H1 (cell line): ENCODE data around the gene SCFD1. TPM values are rescaled to one million over a fixed set of nuclear protein-coding genes. Genes with fewer than 3 reads are reported as not detected.

ENCODE experiments used
- CTCF ChIA-PET: fragments of 300-600 bp; sonication (Branson Sonifier 250); formaldehyde crosslinking; loops from one replicate; lab custom pipeline; 2021; ENCODE audit not compliant: partially characterized antibody; lab: Charles Lee
- POLR2A ChIA-PET: fragments of 300-600 bp; sonication (Branson Sonifier 250); formaldehyde crosslinking; loops from one replicate; lab custom pipeline; 2021; ENCODE audit warnings: inconsistent platforms; ENCODE audit not compliant: partially characterized antibody; lab: Charles Lee
- DNase-seq, 2 experiments: peaks; one replicate each; pipeline versions ENCODE4 v3.0.0 to v3.0.0-alpha.2; 2010 to 2022; ENCODE audit warnings: low spot score in 2 of 2, low read depth in 1 of 2, mixed read lengths in 1 of 2
- FAIRE-seq: peaks from 2 replicates; lab custom pipeline; 2011; peaks lifted over from hg19 to GRCh38; lab: Jason Lieb, UNC
- H2AFZ ChIP-seq: 2 replicates; pipeline ENCODE4 v1.8.1; 2012; ENCODE audit warnings: low read length, inconsistent platforms
- H2AK5ac ChIP-seq: 2 replicates; pipeline ENCODE4 v1.6.1; 2013; ENCODE audit warnings: low read depth, low read length
- H2BK120ac ChIP-seq: replicated peaks from 2 replicates; pipeline ENCODE3; 2013; ENCODE audit warnings: low read depth, low read length, inconsistent platforms
- H2BK12ac ChIP-seq: 2 replicates; pipeline ENCODE4 v1.6.1; 2013; ENCODE audit warnings: low read depth, low read length
- H2BK15ac ChIP-seq: 2 replicates; pipeline ENCODE4 v1.6.1; 2013; ENCODE audit warnings: low read length
- H2BK20ac ChIP-seq: 2 replicates; pipeline ENCODE4 v1.6.1; 2013; ENCODE audit warnings: low read length
- H2BK5ac ChIP-seq: 2 replicates; pipeline ENCODE4 v1.6.1; 2013; ENCODE audit warnings: low read depth, low read length
- H3K14ac ChIP-seq: 2 replicates; pipeline ENCODE4 v1.6.1; 2013; ENCODE audit warnings: inconsistent platforms; ENCODE audit not compliant: insufficient read length
- H3K18ac ChIP-seq: 2 replicates; pipeline ENCODE4 v1.6.1; 2013; ENCODE audit warnings: low read length; ENCODE audit errors: extremely low read depth
- H3K23ac ChIP-seq: 2 replicates; pipeline ENCODE4 v1.6.1; 2013; ENCODE audit warnings: inconsistent platforms; ENCODE audit not compliant: insufficient read length
- H3K23me2 ChIP-seq: 2 replicates; pipeline ENCODE4 v1.6.1; 2013; ENCODE audit warnings: low read depth, low read length
- H3K27ac ChIP-seq: 2 replicates; pipeline ENCODE4 v1.6.1; 2011; ENCODE audit warnings: low read depth, low read length, inconsistent platforms
- H3K27me3 ChIP-seq, 4 experiments: replicated peaks in 1 of 4; 1 replicate in 1 of 4; 2 replicates in 3 of 4; pipeline versions ENCODE4 v1.6.1 to v1.8.1; 2011 to 2013; ENCODE audit warnings: low read length in 3 of 4, mild to moderate bottlenecking in 3 of 4, inconsistent platforms in 2 of 4, mixed read lengths in 2 of 4, moderate library complexity in 1 of 4; ENCODE audit not compliant: control insufficient read depth in 3 of 4, insufficient read depth in 3 of 4; ENCODE audit errors: extremely low read depth in 1 of 4
- H3K36me3 ChIP-seq, 4 experiments: 2 replicates each; pipeline versions ENCODE4 v1.6.1 to v1.8.1; 2011 to 2013; ENCODE audit warnings: mild to moderate bottlenecking in 4 of 4, low read length in 3 of 4, moderate library complexity in 2 of 4, control low read depth in 1 of 4, inconsistent platforms in 1 of 4; ENCODE audit not compliant: insufficient read depth in 4 of 4, control insufficient read depth in 2 of 4
- H3K4ac ChIP-seq: replicated peaks from 2 replicates; pipeline ENCODE3; 2013; ENCODE audit warnings: low read length, low read depth, mixed read lengths, inconsistent platforms; ENCODE audit not compliant: insufficient read length
- H3K4me1 ChIP-seq, 4 experiments: replicated peaks in 1 of 4; 1 replicate in 1 of 4; 2 replicates in 3 of 4; pipeline versions ENCODE4 v1.6.1 to v1.8.1; 2011 to 2013; ENCODE audit warnings: low read length in 3 of 4, inconsistent platforms in 2 of 4, mixed read lengths in 1 of 4; ENCODE audit not compliant: insufficient read depth in 4 of 4, control insufficient read depth in 3 of 4
- H3K4me2 ChIP-seq, 2 experiments: 2 replicates each; pipeline versions ENCODE4 v1.6.1 to v1.8.1; 2011 to 2013; ENCODE audit warnings: low read depth in 2 of 2, low read length in 2 of 2, control low read depth in 1 of 2, inconsistent platforms in 1 of 2, mild to moderate bottlenecking in 1 of 2; ENCODE audit not compliant: insufficient read depth in 1 of 2
- H3K4me3 ChIP-seq, 4 experiments: fragments of 200-600, 300-600 bp in 1 of 4; sonication (generic), shearing (Covaris generic), sonication (Bioruptor Twin) in 1 of 4; 2 replicates each; pipeline versions ENCODE4 v1.5.1 to v1.8.1; 2011 to 2016; ENCODE audit warnings: low read length in 4 of 4, low read depth in 3 of 4, control low read depth in 2 of 4, inconsistent platforms in 2 of 4, mild to moderate bottlenecking in 2 of 4, mixed read lengths in 1 of 4, moderate library complexity in 1 of 4; ENCODE audit not compliant: insufficient read depth in 2 of 4; ENCODE audit errors: extremely low read depth in 1 of 4
- H3K56ac ChIP-seq: replicated peaks from 2 replicates; pipeline ENCODE3; 2013; ENCODE audit warnings: low read depth, mild to moderate bottlenecking, mixed read lengths, low read length, inconsistent platforms; ENCODE audit not compliant: insufficient read length
- H3K79me1 ChIP-seq: 2 replicates; pipeline ENCODE4 v1.6.1; 2013; ENCODE audit warnings: low read depth, low read length, control low read depth
- H3K79me2 ChIP-seq, 2 experiments: 2 replicates each; pipeline versions ENCODE4 v1.6.1 to v1.8.1; 2012 to 2013; ENCODE audit warnings: low read length in 2 of 2, mild to moderate bottlenecking in 2 of 2, inconsistent platforms in 1 of 2; ENCODE audit not compliant: insufficient read depth in 2 of 2, control insufficient read depth in 1 of 2
- H3K9ac ChIP-seq, 4 experiments: replicated peaks in 1 of 4; 1 replicate in 1 of 4; 2 replicates in 3 of 4; pipeline versions ENCODE4 v1.6.1 to v1.8.1; 2011 to 2013; ENCODE audit warnings: low read depth in 3 of 4, low read length in 3 of 4, control low read depth in 2 of 4, mild to moderate bottlenecking in 2 of 4, moderate library complexity in 2 of 4, inconsistent platforms in 1 of 4; ENCODE audit errors: extremely low read depth in 1 of 4
- H3K9me3 ChIP-seq, 2 experiments: 2 replicates each; pipeline versions ENCODE4 v1.6.1 to v1.8.1; 2012 to 2013; ENCODE audit warnings: mild to moderate bottlenecking in 2 of 2, moderate library complexity in 2 of 2, control low read depth in 1 of 2, inconsistent platforms in 1 of 2, low read depth in 1 of 2, low read length in 1 of 2, mixed read lengths in 1 of 2; ENCODE audit not compliant: insufficient read depth in 2 of 2
- H4K20me1 ChIP-seq, 2 experiments: replicated peaks in 1 of 2; 2 replicates each; pipeline versions ENCODE3 to v1.8.1; 2011 to 2013; ENCODE audit warnings: inconsistent platforms in 2 of 2, low read length in 2 of 2, mild to moderate bottlenecking in 1 of 2; ENCODE audit not compliant: insufficient read depth in 2 of 2, control insufficient read depth in 1 of 2
- H4K5ac ChIP-seq: 2 replicates; pipeline ENCODE4 v1.6.1; 2013; ENCODE audit warnings: low read length, low read depth, mixed read lengths, inconsistent platforms; ENCODE audit not compliant: insufficient read length
- H4K8ac ChIP-seq: 2 replicates; pipeline ENCODE4 v1.8.0; 2013; ENCODE audit warnings: mild to moderate bottlenecking, moderate library complexity, low read length, inconsistent platforms; ENCODE audit not compliant: insufficient read depth; ENCODE audit errors: extremely low read depth
- H4K91ac ChIP-seq: replicated peaks from 2 replicates; pipeline ENCODE3; 2013; ENCODE audit warnings: low read length, mixed read lengths, inconsistent platforms; ENCODE audit not compliant: insufficient read length
- ATF2 ChIP-seq: IDR thresholded peaks from 2 replicates; pipeline ENCODE4 v1.6.1; 2012; ENCODE audit warnings: low read length, inconsistent platforms
- CHD2 ChIP-seq: IDR thresholded peaks from 2 replicates; pipeline ENCODE4 v1.6.1; 2012; ENCODE audit warnings: low read length, improper control_type of control experiment
- HDAC2 ChIP-seq, 2 experiments: fragments of 300-600 bp in 1 of 2; sonication (generic) in 1 of 2; IDR thresholded peaks; 2 replicates each; pipeline ENCODE4 v1.6.1; 2011 to 2012; ENCODE audit warnings: low read depth in 2 of 2, low read length in 2 of 2, mild to moderate bottlenecking in 2 of 2, moderate library complexity in 2 of 2, borderline replicate concordance in 1 of 2, inconsistent platforms in 1 of 2
- JUN ChIP-seq: IDR thresholded peaks from 2 replicates; pipeline ENCODE4 v1.6.1; 2011; ENCODE audit warnings: low read depth, mild to moderate bottlenecking, improper control_type of control experiment, low read length
- MAFK ChIP-seq: IDR thresholded peaks from 2 replicates; pipeline ENCODE4 v1.6.1; 2012; ENCODE audit warnings: low read depth, mild to moderate bottlenecking, improper control_type of control experiment, low read length
- NRF1 ChIP-seq: IDR thresholded peaks from 2 replicates; pipeline ENCODE4 v1.6.1; 2011; ENCODE audit warnings: mild to moderate bottlenecking, low read depth, low read length, improper control_type of control experiment
- POLR2A ChIP-seq, 2 experiments: IDR thresholded peaks; 1 replicate in 1 of 2; 2 replicates in 1 of 2; pipeline ENCODE4 v1.6.1; 2011; ENCODE audit warnings: low read depth in 2 of 2, low read length in 2 of 2, mild to moderate bottlenecking in 2 of 2; ENCODE audit errors: control extremely low read depth in 1 of 2
- RXRA ChIP-seq: IDR thresholded peaks from 2 replicates; pipeline ENCODE4 v1.6.1; 2011; ENCODE audit warnings: low read depth, mild to moderate bottlenecking, low read length, moderate library complexity; ENCODE audit not compliant: insufficient read depth
- SAP30 ChIP-seq: fragments of 300-600 bp; sonication (generic); IDR thresholded peaks from 2 replicates; pipeline ENCODE4 v1.7.1; 2012; ENCODE audit warnings: low read length, moderate library complexity, mild to moderate bottlenecking, inconsistent platforms; ENCODE audit not compliant: insufficient read depth, insufficient replicate concordance
- SP4 ChIP-seq: IDR thresholded peaks from 2 replicates; pipeline ENCODE4 v1.6.1; 2012; ENCODE audit warnings: low read length, inconsistent platforms
- TAF7 ChIP-seq: optimal IDR thresholded peaks from 2 replicates; pipeline ENCODE3; 2011; ENCODE audit warnings: low read depth, mild to moderate bottlenecking, inconsistent platforms, low read length, moderate library complexity, borderline replicate concordance
- TBP ChIP-seq: IDR thresholded peaks from 2 replicates; pipeline ENCODE4 v1.6.1; 2011; ENCODE audit warnings: low read depth, low read length, improper control_type of control experiment
- ZNF274 ChIP-seq: IDR thresholded peaks from 2 replicates; pipeline ENCODE4 v1.7.0; 2012; ENCODE audit warnings: low read length, borderline replicate concordance; ENCODE audit errors: extremely low read depth
- WGBS, 2 experiments: shearing (Covaris generic) in 1 of 2; methylation state at CpG; one replicate each; pipeline versions ENCODE4 v1.1.6 to v1.1.7; 2013 to 2015; ENCODE audit warnings: low lambda C conversion rate in 2 of 2, mixed read lengths in 2 of 2, inconsistent platforms in 1 of 2, low coverage in 1 of 2, missing lambda C conversion rate in 1 of 2; ENCODE audit not compliant: insufficient replicate concordance in 2 of 2, insufficient coverage in 1 of 2, insufficient read length in 1 of 2; ENCODE audit errors: extremely low coverage in 1 of 2, missing lambda C conversion rate in 1 of 2; 5-methylcytosine and 5-hydroxymethylcytosine counted together
- polyA plus RNA-seq, 7 experiments: library from polyadenylated mRNA; depleted of rRNA in 3 of 7; stranded (reverse) in 5 of 7; unstranded in 2 of 7; fragments of >200 nt in 5 of 7; fragments of 200-250 nt in 2 of 7; gene quantifications; 1 replicate in 5 of 7; 2 replicates in 1 of 7; 4 replicates in 1 of 7; pipeline versions ENCODE4 v1.2.1 to v1.2.3, GENCODE V29; 2011 to 2013; ENCODE audit warnings: missing spikeins in 2 of 7, mixed read lengths in 2 of 7
- total RNA-seq: library from RNA; stranded (reverse); fragmentation: NEBNext Ultra II Directional; extraction: Animal tissue kit (Norgen Biotek cat#: 25700); gene quantifications from 2 replicates; pipeline ENCODE4 v1.2.1, GENCODE V29; 2021

Gene SCFD1
- total and polyA plus RNA-seq, 2 of the 8 experiments (the other 6 are each of a cell fraction or from before 2014, with no cell fraction given): 32.8 to 64.5 TPM

- Histone ChIP-seq H3K4me2 (no peak overlapping the region), H3K79me2 (peaks cover 0 to 14% of the 10 kb centered on the region in 2 experiments; a peak in 1 of 4 replicates), H3K4me1 (no peaks in the 10 kb centered on the region), H3K36me3 (peaks cover 0 to 57% (median 23%) of the 10 kb centered on the region in 4 experiments), H4K20me1 (peaks cover 0 to 1% of the 10 kb centered on the region in 2 experiments), H3K4ac (no peak overlapping the region), H3K23me2 (no peaks in the 10 kb centered on the region), H2BK15ac (no peak overlapping the region), H3K56ac (no peak overlapping the region), H3K4me3 (no peak overlapping the region), H3K27me3 (no peaks in the 10 kb centered on the region), H3K27ac (no peak overlapping the region), H3K23ac (no peak overlapping the region), H3K79me1 (no peaks in the 10 kb centered on the region), H2BK120ac (no peak overlapping the region), H3K9me3 (peaks cover 5 to 15% of the 10 kb centered on the region in 2 experiments; a peak in 2 of 4 replicates), H2AK5ac (no peak overlapping the region), H2BK20ac (no peak overlapping the region), H2AFZ (no peak overlapping the region), H3K9ac (no peak overlapping the region), H4K8ac (no peak overlapping the region), H3K14ac (no peak overlapping the region), H4K91ac (no peak overlapping the region), H3K18ac (no peak overlapping the region), H2BK12ac (no peak overlapping the region), H2BK5ac (no peak overlapping the region), H4K5ac (no peak overlapping the region)
- DNase-seq: no peak
- CTCF ChIA-PET: interaction anchor here (0.9 kb wide), 2 partner anchors 11 to 16 kb away, joined by 3 to 4 read pairs; no protein-coding TSS in a partner anchor
- no peak for FAIRE-seq
- 90% methylated on average over 2 of the region's 2 CpGs; no CpG with 5 or more reads in 1 of the 2 experiments for whole genome bisulfite sequencing, 2 experiments
- POLR2A ChIA-PET: no interaction called here
- TF ChIP-seq SAP30: no peak
- TF ChIP-seq ZNF274: no peak
- no peak for TF ChIP-seq CHD2
- TF ChIP-seq TAF7: no peak
- TF ChIP-seq POLR2A (IDR thresholded peaks at IDR 0.05; ENCODE audit: control extremely low read depth in 1 of 2, low read depth in 2 of 2, low read length in 2 of 2): no peak
- no peak for TF ChIP-seq MAFK
- TF ChIP-seq HDAC2 (IDR thresholded peaks at IDR 0.05; ENCODE audit: borderline replicate concordance in 1 of 2, low read depth in 2 of 2, low read length in 2 of 2): no peak
- no peak for TF ChIP-seq RXRA
- no peak for TF ChIP-seq JUN
- no peak for TF ChIP-seq ATF2
- TF ChIP-seq NRF1: no peak
- no peak for TF ChIP-seq TBP
- TF ChIP-seq SP4: no peak
These were observed 23.5 kb downstream of the SCFD1 start for GRCh38 chr14:30645600-30645999.
